H1 (cell line): ENCODE data around the gene IGSF11. TPM values are rescaled to one million over a fixed set of nuclear protein-coding genes. Genes with fewer than 3 reads are reported as not detected.

Experiments used
- NRF1 ChIP-seq: IDR thresholded peaks from 2 replicates; pipeline ENCODE4 v1.6.1; 2011; ENCODE audit warnings: mild to moderate bottlenecking, low read depth, low read length, improper control_type of control experiment
- polyA plus RNA-seq, 7 experiments: library from polyadenylated mRNA; depleted of rRNA in 3 of 7; stranded (reverse) in 5 of 7; unstranded in 2 of 7; fragments of >200 nt in 5 of 7; fragments of 200-250 nt in 2 of 7; gene quantifications; 1 replicate in 5 of 7; 2 replicates in 1 of 7; 4 replicates in 1 of 7; pipeline versions ENCODE4 v1.2.1 to v1.2.3, GENCODE V29; 2011 to 2013; ENCODE audit warnings: missing spikeins in 2 of 7, mixed read lengths in 2 of 7
- total RNA-seq: library from RNA; stranded (reverse); fragmentation: NEBNext Ultra II Directional; extraction: Animal tissue kit (Norgen Biotek cat#: 25700); gene quantifications from 2 replicates; pipeline ENCODE4 v1.2.1, GENCODE V29; 2021
- TF ChIP-seq, protein P1 (sequence below): IDR thresholded peaks from 2 replicates; pipeline ENCODE4 v1.6.1; 2012; ENCODE audit warnings: low read length, inconsistent platforms
- TF ChIP-seq, protein P2 (sequence below): IDR thresholded peaks from 2 replicates; pipeline ENCODE4 v1.6.1; 2012; ENCODE audit warnings: inconsistent platforms

IGSF11 gene
- total and polyA plus RNA-seq, 2 of the 8 experiments (the other 6 are each of a cell fraction or from before 2014, with no cell fraction given) = 1.1 to 4.1 TPM

DNA sequence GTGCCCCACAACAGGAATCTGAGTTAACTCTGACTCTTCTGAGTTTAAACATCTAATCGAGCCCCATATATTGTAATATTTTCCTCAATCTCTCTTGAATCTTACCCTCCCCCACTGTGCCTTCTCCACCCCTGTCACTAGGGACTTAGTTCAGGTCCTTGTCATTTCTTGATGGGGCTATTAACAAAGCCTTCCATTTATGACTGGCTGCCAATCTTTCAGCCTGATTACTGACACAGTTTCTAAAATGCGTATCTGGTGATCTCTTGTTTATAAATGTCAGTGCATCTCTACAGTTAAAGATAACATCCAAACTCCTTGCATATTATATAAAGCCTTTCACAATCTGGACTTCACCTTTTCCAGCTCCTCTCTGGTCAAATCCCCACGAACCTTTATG lies 124.3 kb downstream of the IGSF11 start (continued):
- TF ChIP-seq, protein P1, sequence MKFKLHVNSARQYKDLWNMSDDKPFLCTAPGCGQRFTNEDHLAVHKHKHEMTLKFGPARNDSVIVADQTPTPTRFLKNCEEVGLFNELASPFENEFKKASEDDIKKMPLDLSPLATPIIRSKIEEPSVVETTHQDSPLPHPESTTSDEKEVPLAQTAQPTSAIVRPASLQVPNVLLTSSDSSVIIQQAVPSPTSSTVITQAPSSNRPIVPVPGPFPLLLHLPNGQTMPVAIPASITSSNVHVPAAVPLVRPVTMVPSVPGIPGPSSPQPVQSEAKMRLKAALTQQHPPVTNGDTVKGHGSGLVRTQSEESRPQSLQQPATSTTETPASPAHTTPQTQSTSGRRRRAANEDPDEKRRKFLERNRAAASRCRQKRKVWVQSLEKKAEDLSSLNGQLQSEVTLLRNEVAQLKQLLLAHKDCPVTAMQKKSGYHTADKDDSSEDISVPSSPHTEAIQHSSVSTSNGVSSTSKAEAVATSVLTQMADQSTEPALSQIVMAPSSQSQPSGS = no peak
- no peak for TF ChIP-seq NRF1
- TF ChIP-seq, protein P2, sequence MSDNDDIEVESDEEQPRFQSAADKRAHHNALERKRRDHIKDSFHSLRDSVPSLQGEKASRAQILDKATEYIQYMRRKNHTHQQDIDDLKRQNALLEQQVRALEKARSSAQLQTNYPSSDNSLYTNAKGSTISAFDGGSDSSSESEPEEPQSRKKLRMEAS = no peak
- TF ChIP-seq, all 59 proteins: peak for 0
